ENCODE results near the gene RNU6-9.

DNA sequence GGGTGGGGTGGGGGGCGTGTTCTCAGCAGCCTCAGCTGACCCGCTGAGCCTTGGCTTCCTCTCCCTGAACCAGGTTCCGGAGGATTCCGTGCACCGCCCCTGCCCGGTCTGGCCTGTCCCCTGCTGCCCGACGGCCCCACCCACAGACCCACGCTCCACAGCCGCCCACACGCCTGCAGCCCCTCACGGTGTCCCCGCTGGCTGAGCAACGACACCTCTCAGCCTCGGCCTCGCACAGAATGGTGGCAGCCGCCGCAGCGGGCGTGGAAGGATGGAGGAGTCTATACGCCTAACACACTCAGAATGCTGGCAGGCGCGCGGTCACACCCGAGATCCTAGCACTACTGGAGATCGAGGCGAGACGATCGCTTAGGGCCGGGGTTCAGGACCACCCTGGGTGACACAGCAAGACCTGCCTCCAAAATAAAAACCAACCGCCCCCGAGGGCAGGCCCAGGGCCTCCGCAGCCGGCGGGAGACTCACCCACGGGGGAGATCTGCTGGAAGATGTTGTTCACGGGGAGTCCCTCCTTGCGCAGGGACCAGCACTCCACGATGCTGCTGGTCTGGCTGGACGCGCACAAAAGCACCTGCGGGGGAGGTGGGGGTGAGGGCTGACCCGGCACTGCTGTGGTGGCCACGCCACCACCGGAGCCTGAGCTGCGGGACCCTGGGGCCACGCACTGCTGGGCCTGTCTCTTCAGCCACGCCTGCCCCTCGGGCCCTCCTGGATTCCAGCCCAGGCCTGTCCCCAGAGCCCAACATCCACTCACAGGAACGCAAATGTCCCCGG lies 8.7 kb upstream of the RNU6-9 start:
- TF ChIP-seq, protein P1, sequence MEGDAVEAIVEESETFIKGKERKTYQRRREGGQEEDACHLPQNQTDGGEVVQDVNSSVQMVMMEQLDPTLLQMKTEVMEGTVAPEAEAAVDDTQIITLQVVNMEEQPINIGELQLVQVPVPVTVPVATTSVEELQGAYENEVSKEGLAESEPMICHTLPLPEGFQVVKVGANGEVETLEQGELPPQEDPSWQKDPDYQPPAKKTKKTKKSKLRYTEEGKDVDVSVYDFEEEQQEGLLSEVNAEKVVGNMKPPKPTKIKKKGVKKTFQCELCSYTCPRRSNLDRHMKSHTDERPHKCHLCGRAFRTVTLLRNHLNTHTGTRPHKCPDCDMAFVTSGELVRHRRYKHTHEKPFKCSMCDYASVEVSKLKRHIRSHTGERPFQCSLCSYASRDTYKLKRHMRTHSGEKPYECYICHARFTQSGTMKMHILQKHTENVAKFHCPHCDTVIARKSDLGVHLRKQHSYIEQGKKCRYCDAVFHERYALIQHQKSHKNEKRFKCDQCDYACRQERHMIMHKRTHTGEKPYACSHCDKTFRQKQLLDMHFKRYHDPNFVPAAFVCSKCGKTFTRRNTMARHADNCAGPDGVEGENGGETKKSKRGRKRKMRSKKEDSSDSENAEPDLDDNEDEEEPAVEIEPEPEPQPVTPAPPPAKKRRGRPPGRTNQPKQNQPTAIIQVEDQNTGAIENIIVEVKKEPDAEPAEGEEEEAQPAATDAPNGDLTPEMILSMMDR (IDR thresholded peaks at IDR 0.05): no peak
- TF ChIP-seq SIN3A (IDR thresholded peaks at IDR 0.05; ENCODE audit: borderline replicate concordance, insufficient read depth, low read depth, low read length) (no peak), POLR2AphosphoS5 (IDR thresholded peaks at IDR 0.05; ENCODE audit: low read depth, low read length) (no peak), TCF7L2 (IDR thresholded peaks at IDR 0.05; ENCODE audit: low read depth, low read length) (no peak)
- TF ChIP-seq, protein P2, sequence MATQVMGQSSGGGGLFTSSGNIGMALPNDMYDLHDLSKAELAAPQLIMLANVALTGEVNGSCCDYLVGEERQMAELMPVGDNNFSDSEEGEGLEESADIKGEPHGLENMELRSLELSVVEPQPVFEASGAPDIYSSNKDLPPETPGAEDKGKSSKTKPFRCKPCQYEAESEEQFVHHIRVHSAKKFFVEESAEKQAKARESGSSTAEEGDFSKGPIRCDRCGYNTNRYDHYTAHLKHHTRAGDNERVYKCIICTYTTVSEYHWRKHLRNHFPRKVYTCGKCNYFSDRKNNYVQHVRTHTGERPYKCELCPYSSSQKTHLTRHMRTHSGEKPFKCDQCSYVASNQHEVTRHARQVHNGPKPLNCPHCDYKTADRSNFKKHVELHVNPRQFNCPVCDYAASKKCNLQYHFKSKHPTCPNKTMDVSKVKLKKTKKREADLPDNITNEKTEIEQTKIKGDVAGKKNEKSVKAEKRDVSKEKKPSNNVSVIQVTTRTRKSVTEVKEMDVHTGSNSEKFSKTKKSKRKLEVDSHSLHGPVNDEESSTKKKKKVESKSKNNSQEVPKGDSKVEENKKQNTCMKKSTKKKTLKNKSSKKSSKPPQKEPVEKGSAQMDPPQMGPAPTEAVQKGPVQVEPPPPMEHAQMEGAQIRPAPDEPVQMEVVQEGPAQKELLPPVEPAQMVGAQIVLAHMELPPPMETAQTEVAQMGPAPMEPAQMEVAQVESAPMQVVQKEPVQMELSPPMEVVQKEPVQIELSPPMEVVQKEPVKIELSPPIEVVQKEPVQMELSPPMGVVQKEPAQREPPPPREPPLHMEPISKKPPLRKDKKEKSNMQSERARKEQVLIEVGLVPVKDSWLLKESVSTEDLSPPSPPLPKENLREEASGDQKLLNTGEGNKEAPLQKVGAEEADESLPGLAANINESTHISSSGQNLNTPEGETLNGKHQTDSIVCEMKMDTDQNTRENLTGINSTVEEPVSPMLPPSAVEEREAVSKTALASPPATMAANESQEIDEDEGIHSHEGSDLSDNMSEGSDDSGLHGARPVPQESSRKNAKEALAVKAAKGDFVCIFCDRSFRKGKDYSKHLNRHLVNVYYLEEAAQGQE (IDR thresholded peaks at IDR 0.05; ENCODE audit: insufficient read depth in 1 of 2, low read depth in 2 of 2, low read length in 1 of 2): no peak
